Upper lobe of right lung (tissue), 1 donor: ENCODE data around the gene GPATCH2. TPM values are rescaled to one million over a fixed set of nuclear protein-coding genes. Genes with fewer than 3 reads are reported as not detected.
"Not testable (repeated sequence)": the region's sequence is repeated elsewhere in the genome, so short reads cannot be mapped to it uniquely, and the experiment has no call there.

ENCODE experiments used
- ATAC-seq: fragments of 200-7000 bp; cut with Tn5 transposase; one replicate; pipeline ENCODE4 v1.9.1; 2020; ENCODE audit warnings: mild to moderate bottlenecking, moderate library complexity
- DNase-seq: peaks from one replicate; pipeline ENCODE4 v3.0.0-alpha.2; 2020
- H3K27ac ChIP-seq: fragments of 200-600 bp; one replicate; pipeline ENCODE4 v1.8.0; 2022
- H3K27me3 ChIP-seq: fragments of 200-600 bp; one replicate; pipeline ENCODE4 v1.8.0; 2022; ENCODE audit warnings: mild to moderate bottlenecking
- H3K36me3 ChIP-seq: fragments of 200-600 bp; one replicate; pipeline ENCODE4 v1.8.0; 2022
- H3K4me1 ChIP-seq: fragments of 200-600 bp; one replicate; pipeline ENCODE4 v1.8.0; 2022
- H3K4me3 ChIP-seq: fragments of 200-600 bp; one replicate; pipeline ENCODE4 v1.8.0; 2022; ENCODE audit warnings: mild to moderate bottlenecking
- H3K9me3 ChIP-seq: fragments of 200-600 bp; one replicate; pipeline ENCODE4 v1.8.0; 2022
- intact Hi-C: fragments of 100-400 bp; cut with DNase I; formaldehyde crosslinking; loops from one replicate; pipeline ENCODE4 v1.11.0; 2022
- total RNA-seq: library from RNA; stranded (reverse); fragmentation: NEBNext Ultra II Directional; extraction: Animal tissue kit (Norgen Biotek cat#: 25700); gene quantifications from one replicate; pipeline ENCODE4 v1.2.1, GENCODE V29; 2021
- TF ChIP-seq, protein P1 (sequence below): fragments of 200-600 bp; IDR thresholded peaks from one replicate; pipeline ENCODE4 v1.8.0; 2022; ENCODE audit warnings: antibody characterized with exemption
- donor health status: DM: no; HTN: yes; CAD: no; lungs with severe emphysema.

GPATCH2 gene
- total RNA-seq, 1 donor from 2014 or later = 11.3 TPM

DNA sequence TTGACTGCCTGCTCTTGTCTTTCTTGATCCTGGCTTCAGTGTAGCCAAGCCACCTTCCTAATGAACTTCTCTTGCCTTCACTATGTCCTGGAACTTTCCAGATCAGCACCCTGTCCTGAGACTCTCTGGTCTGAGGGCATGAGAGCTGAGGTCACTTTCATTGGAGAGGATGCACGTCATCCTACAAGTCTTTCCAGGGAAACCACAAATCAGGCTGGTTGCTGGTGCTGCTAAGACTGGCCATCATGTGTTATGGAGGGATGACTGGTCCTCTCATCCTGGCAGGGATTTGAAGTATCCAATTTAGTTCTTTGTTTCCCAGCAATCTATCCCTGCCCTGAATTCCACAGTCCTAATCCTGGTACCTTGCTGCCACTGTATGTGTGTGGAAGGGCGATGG lies 228.6 kb downstream of the GPATCH2 start:
- no peaks in the 10 kb centered on the region for H3K36me3 ChIP-seq
- no peak for ATAC-seq
- intact Hi-C loops = no loop called here
- H3K27me3 ChIP-seq = no peaks in the 10 kb centered on the region
- no peaks in the 10 kb centered on the region for H3K4me1 ChIP-seq
- TF ChIP-seq, protein P1, sequence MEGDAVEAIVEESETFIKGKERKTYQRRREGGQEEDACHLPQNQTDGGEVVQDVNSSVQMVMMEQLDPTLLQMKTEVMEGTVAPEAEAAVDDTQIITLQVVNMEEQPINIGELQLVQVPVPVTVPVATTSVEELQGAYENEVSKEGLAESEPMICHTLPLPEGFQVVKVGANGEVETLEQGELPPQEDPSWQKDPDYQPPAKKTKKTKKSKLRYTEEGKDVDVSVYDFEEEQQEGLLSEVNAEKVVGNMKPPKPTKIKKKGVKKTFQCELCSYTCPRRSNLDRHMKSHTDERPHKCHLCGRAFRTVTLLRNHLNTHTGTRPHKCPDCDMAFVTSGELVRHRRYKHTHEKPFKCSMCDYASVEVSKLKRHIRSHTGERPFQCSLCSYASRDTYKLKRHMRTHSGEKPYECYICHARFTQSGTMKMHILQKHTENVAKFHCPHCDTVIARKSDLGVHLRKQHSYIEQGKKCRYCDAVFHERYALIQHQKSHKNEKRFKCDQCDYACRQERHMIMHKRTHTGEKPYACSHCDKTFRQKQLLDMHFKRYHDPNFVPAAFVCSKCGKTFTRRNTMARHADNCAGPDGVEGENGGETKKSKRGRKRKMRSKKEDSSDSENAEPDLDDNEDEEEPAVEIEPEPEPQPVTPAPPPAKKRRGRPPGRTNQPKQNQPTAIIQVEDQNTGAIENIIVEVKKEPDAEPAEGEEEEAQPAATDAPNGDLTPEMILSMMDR = no peak
- H3K4me3 ChIP-seq = no peak overlapping the region
- no peak for DNase-seq
- H3K9me3 ChIP-seq = no peaks in the 10 kb centered on the region
- no peak overlapping the region for H3K27ac ChIP-seq

DNA sequence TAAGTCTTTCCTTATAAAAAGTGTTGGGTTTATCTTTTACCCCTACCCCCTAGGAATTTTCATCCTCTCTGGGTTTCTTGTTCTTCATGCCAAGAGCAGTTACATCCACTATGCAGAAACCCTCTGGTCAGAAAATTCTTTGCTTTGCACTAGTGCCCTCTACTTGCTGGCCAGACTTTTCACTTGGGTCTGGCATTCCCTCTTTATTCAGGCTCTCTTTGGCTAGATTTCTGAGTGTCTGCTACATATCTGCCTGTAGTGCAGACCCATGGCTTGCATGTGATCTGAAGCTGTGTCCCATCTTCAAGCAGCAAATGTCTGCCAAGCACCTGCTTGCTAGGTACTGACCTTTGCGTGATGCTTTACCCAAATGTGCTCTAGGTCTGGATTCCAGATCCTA lies 237.0 kb downstream of the GPATCH2 start:
- intact Hi-C loops = no loop called here
- TF ChIP-seq, protein P1 = no peak
- no peak overlapping the region for H3K27ac ChIP-seq

DNA sequence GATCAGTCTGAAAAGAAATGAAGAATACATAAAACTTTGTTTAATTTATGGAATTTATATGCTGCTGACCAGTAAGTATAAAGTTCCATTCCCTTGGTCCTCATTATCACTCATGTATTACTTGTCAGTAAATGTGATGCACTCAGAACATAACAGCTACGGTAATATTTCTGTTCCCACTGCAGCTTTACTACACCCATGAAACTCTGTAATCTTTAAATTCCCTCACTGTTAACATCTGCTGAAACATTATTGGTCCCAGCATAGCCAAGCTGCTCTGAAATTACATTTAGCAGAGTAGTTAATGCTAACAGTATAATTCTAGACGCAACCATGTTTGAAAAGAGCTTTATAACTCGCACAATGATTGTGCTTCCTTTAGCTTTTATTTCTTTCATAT lies 238.4 kb downstream of the GPATCH2 start:
- TF ChIP-seq, protein P1 = no peak
- DNase-seq (no peak), ATAC-seq (no peak)
- H3K36me3 ChIP-seq = no peaks in the 10 kb centered on the region
- no peaks in the 10 kb centered on the region for H3K27me3 ChIP-seq
- no peak overlapping the region for H3K27ac ChIP-seq
- intact Hi-C loops = no loop called here
- H3K9me3 ChIP-seq = no peaks in the 10 kb centered on the region
- no peak overlapping the region for H3K4me3 ChIP-seq
- H3K4me1 ChIP-seq = no peaks in the 10 kb centered on the region

More for the DNA sequence above, 237.0 kb downstream of the GPATCH2 start:
- H3K9me3 ChIP-seq = no peaks in the 10 kb centered on the region
- no peaks in the 10 kb centered on the region for H3K4me1 ChIP-seq
- DNase-seq (no peak), ATAC-seq (no peak)
- H3K4me3 ChIP-seq = no peak overlapping the region
- no peaks in the 10 kb centered on the region for H3K27me3 ChIP-seq
- H3K36me3 ChIP-seq = no peaks in the 10 kb centered on the region

DNA sequence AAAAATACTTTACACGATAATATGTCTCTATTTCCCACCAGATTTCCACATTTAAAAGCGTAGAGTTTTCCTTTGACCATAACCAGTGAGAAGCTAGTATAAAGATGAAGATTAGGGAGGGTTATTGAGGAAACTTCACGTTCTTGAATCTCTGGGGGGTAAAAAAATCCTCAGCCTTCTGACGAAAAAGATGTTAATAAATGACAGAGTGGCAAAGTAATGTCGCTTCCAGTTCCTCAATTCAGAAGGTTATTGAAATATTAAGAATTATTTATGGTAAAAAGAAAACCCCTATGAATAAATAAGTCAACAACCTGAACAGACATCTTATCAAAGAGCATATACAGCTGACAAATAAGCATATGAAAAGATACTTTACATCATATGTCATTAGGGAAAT lies 241.0 kb downstream of the GPATCH2 start:
- Histone ChIP-seq H3K27me3 (no peaks in the 10 kb centered on the region), H3K4me1 (no peaks in the 10 kb centered on the region), H3K27ac (no peak overlapping the region), H3K36me3 (no peaks in the 10 kb centered on the region), H3K9me3 (no peaks in the 10 kb centered on the region), H3K4me3 (no peak overlapping the region)
- no peak for DNase-seq
- no peak for ATAC-seq
- intact Hi-C loops = no loop called here
- TF ChIP-seq, protein P1 = no peak

DNA sequence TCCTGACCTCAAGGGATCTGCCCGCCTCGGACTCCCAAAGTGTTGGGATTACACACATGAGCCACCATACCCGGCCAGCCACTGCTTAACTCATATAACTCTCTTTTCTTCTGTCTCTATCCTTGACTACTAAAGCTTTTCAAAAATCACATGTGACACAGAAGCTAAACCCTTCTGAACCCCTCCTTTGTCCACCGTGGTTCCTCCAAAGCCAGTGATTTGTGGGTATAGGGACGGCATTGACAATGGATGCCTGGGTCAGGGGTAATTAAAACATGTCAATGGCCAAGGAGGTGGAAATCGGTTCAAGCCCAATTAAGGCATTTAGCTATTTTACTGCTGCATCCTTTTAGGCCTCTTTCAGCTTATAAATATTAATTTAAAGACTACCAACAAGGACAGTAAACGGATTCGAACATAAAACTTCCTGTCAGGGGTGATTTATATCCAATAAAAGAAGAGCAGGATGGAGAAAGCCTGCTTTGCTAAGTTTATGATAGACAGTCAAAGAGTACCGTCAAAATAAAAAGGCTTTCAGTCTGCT lies 242.3 kb downstream of the GPATCH2 start:
- no peaks in the 10 kb centered on the region for H3K4me1 ChIP-seq
- intact Hi-C loops = no loop called here

DNA sequence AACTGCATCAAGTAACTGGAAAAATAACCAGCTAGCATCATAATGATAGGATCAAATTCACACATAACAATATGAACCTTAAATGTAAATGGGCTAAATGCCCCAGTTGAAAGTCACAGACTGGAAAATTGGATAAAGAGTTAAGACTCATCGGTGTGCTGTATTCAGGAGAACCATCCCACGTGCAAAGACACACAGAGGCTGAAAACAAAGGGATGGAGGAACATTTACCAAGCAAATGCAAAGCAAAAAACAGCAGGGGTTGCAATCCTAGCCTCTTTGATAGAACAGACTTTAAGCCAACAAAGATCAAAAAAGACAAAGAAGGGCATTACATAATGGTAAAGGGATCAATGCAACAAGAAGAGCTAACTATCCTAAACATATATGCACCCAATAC lies 249.1 kb downstream of the GPATCH2 start:
- H3K4me1 ChIP-seq, H3K9me3 ChIP-seq, intact Hi-C loops, H3K27me3 ChIP-seq, H3K36me3 ChIP-seq, ATAC-seq, H3K4me3 ChIP-seq, H3K27ac ChIP-seq, DNase-seq: not testable (repeated sequence)

More for the DNA sequence above, 242.3 kb downstream of the GPATCH2 start:
- H3K4me3 ChIP-seq = no peak overlapping the region
- no peaks in the 10 kb centered on the region for H3K27me3 ChIP-seq
- TF ChIP-seq, protein P1 = no peak
- no peak for ATAC-seq
- no peaks in the 10 kb centered on the region for H3K36me3 ChIP-seq
- H3K27ac ChIP-seq = no peak overlapping the region
- no peaks in the 10 kb centered on the region for H3K9me3 ChIP-seq
- no peak for DNase-seq

DNA sequence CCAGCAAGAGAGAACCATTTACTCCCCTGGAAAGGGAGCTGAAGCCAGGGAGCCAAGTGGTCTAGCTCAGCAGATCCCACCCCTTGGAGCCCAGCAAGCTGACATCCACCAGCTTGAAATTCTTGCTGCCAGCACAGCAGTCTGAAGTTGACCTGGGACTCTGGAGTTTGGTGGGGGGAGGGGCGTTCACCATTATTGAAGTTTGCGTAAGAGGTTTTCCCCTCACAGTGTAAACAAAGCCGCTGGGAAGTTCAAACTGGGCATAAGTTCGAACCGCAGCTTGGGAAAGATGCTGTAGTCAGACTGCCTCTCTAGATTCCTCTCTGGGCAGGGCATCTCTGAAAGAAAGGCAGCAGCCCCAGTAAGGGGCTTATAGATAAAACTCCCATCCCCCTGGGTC lies 251.1 kb downstream of the GPATCH2 start:
- H3K9me3 ChIP-seq, ATAC-seq, H3K27ac ChIP-seq, DNase-seq, H3K4me3 ChIP-seq, intact Hi-C loops, H3K36me3 ChIP-seq, H3K4me1 ChIP-seq, H3K27me3 ChIP-seq: not testable (repeated sequence)
